Measurements from ENCODE around the gene DICER1.

DNA sequence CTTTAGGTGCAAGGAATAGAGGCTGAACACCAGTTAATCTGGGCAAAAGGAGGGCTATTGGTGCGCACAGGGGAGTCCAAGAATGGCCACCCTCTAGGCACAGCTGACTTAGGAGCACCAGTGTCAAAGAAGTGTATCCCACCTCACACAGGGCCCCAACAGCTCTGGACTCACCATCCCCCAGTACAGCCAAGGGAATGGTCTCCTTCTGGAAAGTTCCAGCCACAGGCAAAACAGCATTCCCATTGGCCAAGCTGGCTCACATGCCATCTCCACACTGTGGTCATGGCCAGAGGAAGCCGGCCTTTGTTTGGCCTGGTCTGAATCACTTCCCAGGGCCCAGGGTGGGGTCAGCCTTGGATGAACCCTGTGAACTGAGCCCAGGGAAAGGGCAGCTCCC is 120.1 kb downstream of the DICER1 start:
- TF ChIP-seq POLR2A (IDR thresholded peaks at IDR 0.05; ENCODE audit: low read depth, low read length) (no peak), TAF1 (IDR thresholded peaks at IDR 0.05; ENCODE audit: low read depth, low read length) (no peak), SPI1 (IDR thresholded peaks at IDR 0.05; ENCODE audit: low read depth, low read length) (no peak), POLR2AphosphoS5 (IDR thresholded peaks at IDR 0.05; ENCODE audit: low read depth, low read length) (no peak)

Measured in GM12891 (cell line).